H9 (cell line): ENCODE results near the gene GDAP1L1. TPM values are rescaled to one million over a fixed set of nuclear protein-coding genes. Genes with fewer than 3 reads are reported as not detected.

Experiments used
- DNase-seq: peaks from one replicate; pipeline ENCODE4 v3.0.0-alpha.2; 2017
- H2AFZ ChIP-seq: one replicate; pipeline ENCODE4 v1.6.1; 2013; ENCODE audit warnings: mild to moderate bottlenecking, low read length, control low read depth, moderate library complexity
- H2AK5ac ChIP-seq: 2 replicates; pipeline ENCODE4 v1.6.1; 2013; ENCODE audit warnings: low read length, control low read depth, mixed read lengths; ENCODE audit not compliant: insufficient read length
- H2BK120ac ChIP-seq: one replicate; pipeline ENCODE4 v1.6.1; 2013; ENCODE audit warnings: low read depth, mild to moderate bottlenecking, low read length, control low read depth, inconsistent platforms; ENCODE audit not compliant: poor library complexity, severe bottlenecking
- H2BK12ac ChIP-seq: 2 replicates; pipeline ENCODE4 v1.6.1; 2013; ENCODE audit warnings: low read length, control low read depth, mixed read lengths, low read depth; ENCODE audit not compliant: insufficient read length
- H2BK15ac ChIP-seq: 2 replicates; pipeline ENCODE4 v1.6.1; 2013; ENCODE audit warnings: low read depth, low read length, control low read depth
- H2BK20ac ChIP-seq: one replicate; pipeline ENCODE4 v1.6.1; 2013; ENCODE audit warnings: low read depth, mild to moderate bottlenecking, low read length, control low read depth, inconsistent platforms; ENCODE audit not compliant: poor library complexity, severe bottlenecking
- H2BK5ac ChIP-seq: 2 replicates; pipeline ENCODE4 v1.6.1; 2013; ENCODE audit warnings: low read length, control low read depth, mixed read lengths; ENCODE audit not compliant: insufficient read length
- H3K14ac ChIP-seq: 2 replicates; pipeline ENCODE4 v1.6.1; 2013; ENCODE audit warnings: low read length, control low read depth; ENCODE audit not compliant: insufficient read depth
- H3K18ac ChIP-seq: 2 replicates; pipeline ENCODE4 v1.6.1; 2013; ENCODE audit warnings: low read depth, mild to moderate bottlenecking, mixed read lengths, low read length, control low read depth; ENCODE audit not compliant: insufficient read length
- H3K23ac ChIP-seq: 2 replicates; pipeline ENCODE4 v1.6.1; 2013; ENCODE audit warnings: low read length, control low read depth, mixed read lengths, low read depth; ENCODE audit not compliant: insufficient read length
- H3K23me2 ChIP-seq: 2 replicates; pipeline ENCODE4 v1.6.1; 2013; ENCODE audit warnings: low read depth, mild to moderate bottlenecking, mixed read lengths, low read length, control low read depth; ENCODE audit not compliant: insufficient read length, poor library complexity, severe bottlenecking
- H3K27ac ChIP-seq: 2 replicates; pipeline ENCODE4 v1.5.1; 2013; ENCODE audit warnings: low read length, control low read depth, mixed read lengths, low read depth; ENCODE audit not compliant: insufficient read length
- H3K27me3 ChIP-seq: 2 replicates; pipeline ENCODE4 v1.6.1; 2013; ENCODE audit warnings: low read length, control low read depth, inconsistent platforms; ENCODE audit not compliant: insufficient read depth
- H3K4ac ChIP-seq: 2 replicates; pipeline ENCODE4 v1.6.1; 2013; ENCODE audit warnings: low read depth, mild to moderate bottlenecking, control low read depth, inconsistent platforms, low read length, moderate library complexity
- H3K4me1 ChIP-seq: 2 replicates; pipeline ENCODE4 v1.6.1; 2013; ENCODE audit warnings: low read length, control low read depth, inconsistent platforms; ENCODE audit not compliant: insufficient read depth
- H3K4me2 ChIP-seq: 2 replicates; pipeline ENCODE4 v1.6.1; 2013; ENCODE audit warnings: low read length, control low read depth, mixed read lengths; ENCODE audit not compliant: insufficient read length, insufficient read depth
- H3K56ac ChIP-seq: 2 replicates; pipeline ENCODE4 v1.6.1; 2013; ENCODE audit warnings: low read depth, mild to moderate bottlenecking, mixed read lengths, low read length, control low read depth; ENCODE audit not compliant: insufficient read length
- H3K79me1 ChIP-seq: 2 replicates; pipeline ENCODE4 v1.6.1; 2013; ENCODE audit warnings: low read depth, mild to moderate bottlenecking, moderate library complexity, low read length, control low read depth, inconsistent platforms; ENCODE audit not compliant: insufficient read depth, poor library complexity, severe bottlenecking
- H3K79me2 ChIP-seq: 2 replicates; pipeline ENCODE4 v1.6.1; 2013; ENCODE audit warnings: low read length, control low read depth, inconsistent platforms; ENCODE audit not compliant: insufficient read depth
- H3K9ac ChIP-seq: 2 replicates; pipeline ENCODE4 v1.6.1; 2013; ENCODE audit warnings: low read length, control low read depth, mixed read lengths; ENCODE audit not compliant: insufficient read length; ENCODE audit errors: extremely low read depth
- H3K9me3 ChIP-seq: one replicate; pipeline ENCODE4 v1.6.1; 2013; ENCODE audit warnings: low read depth, low read length, inconsistent platforms; ENCODE audit not compliant: control insufficient read depth
- H3T11ph ChIP-seq: one replicate; pipeline ENCODE4 v1.6.1; 2013; ENCODE audit warnings: mild to moderate bottlenecking, low read length, control low read depth, inconsistent platforms
- H4K20me1 ChIP-seq: one replicate; pipeline ENCODE4 v1.6.1; 2013; ENCODE audit not compliant: control insufficient read depth, insufficient read length, insufficient read depth
- H4K5ac ChIP-seq: 2 replicates; pipeline ENCODE4 v1.6.1; 2013; ENCODE audit warnings: low read depth, mild to moderate bottlenecking, mixed read lengths, low read length, control low read depth; ENCODE audit not compliant: insufficient read length
- H4K8ac ChIP-seq: replicated peaks from 2 replicates; pipeline ENCODE4 v1.6.1; 2013; ENCODE audit warnings: low read length, control low read depth, mixed read lengths, low read depth; ENCODE audit not compliant: insufficient read length
- H4K91ac ChIP-seq: 2 replicates; pipeline ENCODE4 v1.6.1; 2013; ENCODE audit warnings: low read depth, mild to moderate bottlenecking, moderate library complexity, mixed read lengths, low read length, control low read depth; ENCODE audit not compliant: insufficient read length
- H3K27ac Mint-ChIP-seq, 3 experiments: 2 replicates in 2 of 3; 3 replicates in 1 of 3; pipeline ENCODE4 v1.8.0; 2020 to 2021; ENCODE audit warnings: mixed read lengths in 3 of 3, mild to moderate bottlenecking in 1 of 3, moderate library complexity in 1 of 3
- H3K27me3 Mint-ChIP-seq: 2 replicates; pipeline ENCODE4 v1.8.0; 2021; ENCODE audit warnings: low read depth, mild to moderate bottlenecking, moderate library complexity, mixed read lengths
- H3K36me3 Mint-ChIP-seq, 3 experiments: 2 replicates in 2 of 3; 3 replicates in 1 of 3; pipeline ENCODE4 v1.8.0; 2020 to 2021; ENCODE audit warnings: low read depth in 3 of 3, mixed read lengths in 3 of 3; ENCODE audit not compliant: insufficient read depth in 1 of 3
- H3K4me1 Mint-ChIP-seq, 2 experiments: 2 replicates each; pipeline ENCODE4 v1.8.0; 2020; ENCODE audit warnings: mixed read lengths in 2 of 2
- H3K4me3 Mint-ChIP-seq, 2 experiments: 2 replicates in 1 of 2; 3 replicates in 1 of 2; pipeline ENCODE4 v1.8.0; 2020 to 2021; ENCODE audit warnings: mild to moderate bottlenecking in 2 of 2, mixed read lengths in 2 of 2, moderate library complexity in 1 of 2
- H3K9me3 Mint-ChIP-seq, 2 experiments: 2 replicates in 1 of 2; 3 replicates in 1 of 2; pipeline ENCODE4 v1.8.0; 2020; ENCODE audit warnings: mild to moderate bottlenecking in 2 of 2, mixed read lengths in 2 of 2, moderate library complexity in 1 of 2
- CTCF ChIP-seq: fragments of 200-600 bp; sonication (generic); conservative IDR thresholded peaks from 3 replicates; pipeline ENCODE4 v1.8.0; 2021; ENCODE audit warnings: antibody characterized with exemption, mild to moderate bottlenecking
- WGBS: extraction: QIAGEN DNeasy Blood & Tissue Kit; methylation state at CpG from one replicate; pipeline ENCODE4 v1.1.7; 2013; ENCODE audit warnings: missing lambda C conversion rate, low lambda C conversion rate, mixed read lengths; ENCODE audit not compliant: insufficient read length; ENCODE audit errors: extremely low coverage; 5-methylcytosine and 5-hydroxymethylcytosine counted together
- total RNA-seq: library from RNA; stranded (reverse); gene quantifications from 2 replicates; pipeline ENCODE4 v1.2.1, GENCODE V29; 2021

GDAP1L1 gene
- total RNA-seq, 1 experiment from 2014 or later: 5.9 TPM

GRCh38 chr20:44328428-44328827 is 81.3 kb downstream of the GDAP1L1 start:
- peaks cover 12 to 13% of the 10 kb centered on the region in 2 experiments for H3K4me1 Mint-ChIP-seq
- Histone ChIP-seq H2BK5ac (no peak overlapping the region), H4K5ac (no peak overlapping the region), H4K20me1 (no peaks in the 10 kb centered on the region), H4K8ac (no peak overlapping the region), H3K79me1 (no peaks in the 10 kb centered on the region), H2BK15ac (no peak overlapping the region), H3K23ac (no peak overlapping the region), H3K14ac (no peak overlapping the region), H3K4me1 (no peaks in the 10 kb centered on the region; the same call in 1 of the 2 replicates), H3K56ac (no peak overlapping the region), H2AK5ac (no peak overlapping the region), H3K27me3 (no peaks in the 10 kb centered on the region), H3K4me2 (no peak overlapping the region), H3T11ph (no peak overlapping the region), H4K91ac (no peak overlapping the region), H3K18ac (no peak overlapping the region), H3K9me3 (no peaks in the 10 kb centered on the region), H2AFZ (no peak overlapping the region), H2BK12ac (no peak overlapping the region), H3K9ac (no peak overlapping the region), H3K79me2 (no peaks in the 10 kb centered on the region), H3K27ac (no peak overlapping the region), H2BK120ac (no peak overlapping the region), H3K4ac (no peak overlapping the region), H2BK20ac (no peak overlapping the region), H3K23me2 (no peaks in the 10 kb centered on the region)
- WGBS: no CpG with 5 or more reads among the region's 4 CpGs
- H3K27ac Mint-ChIP-seq: peak overlapping the region in 2 of 3 experiments; percentile 1 to 34; a peak in 1 of 7 replicates
- H3K4me3 Mint-ChIP-seq: no peak overlapping the region
- H3K36me3 Mint-ChIP-seq: peaks cover 0 to 2% (median 0%) of the 10 kb centered on the region in 3 experiments; a peak in 1 of 7 replicates
- peaks cover 2% of the 10 kb centered on the region for H3K27me3 Mint-ChIP-seq
- DNase-seq: no peak
- peaks cover 2 to 3% of the 10 kb centered on the region in 2 experiments; a peak in 4 of 5 replicates for H3K9me3 Mint-ChIP-seq
- TF ChIP-seq CTCF: no peak

Other genes starting within 250 kb of the GDAP1L1 start
- 0.31 and 0.35 TPM in 2 replicates for gene JPH2, start 60.1 kb upstream of the GDAP1L1 start, total RNA-seq
- gene OSER1, start 36.5 kb upstream of the GDAP1L1 start, total RNA-seq: 35.7 and 36.1 TPM in 2 replicates
- gene FITM2, start 63.9 kb downstream of the GDAP1L1 start, total RNA-seq: 1.7 TPM in 2 replicates
- gene R3HDML, start 89.7 kb downstream of the GDAP1L1 start, total RNA-seq: not detected in 2 replicates
- 0.04 TPM in 1 of 2 replicates, not detected in the other for gene HNF4A, start 108.4 kb downstream of the GDAP1L1 start, total RNA-seq
- 19.5 and 21.1 TPM in 2 replicates for gene TTPAL, start 228.6 kb downstream of the GDAP1L1 start, total RNA-seq